Measurements from ENCODE around the gene SKAP1. TPM values are rescaled to one million over a fixed set of nuclear protein-coding genes. Genes with fewer than 3 reads are reported as not detected.
"Not testable (repeated sequence)": the region's sequence is repeated elsewhere in the genome, so short reads cannot be mapped to it uniquely, and the experiment has no call there.

Gene SKAP1
- polyA plus RNA-seq, 3 donors from 2014 or later, result 325 to 458 (median 329) TPM

DNA sequence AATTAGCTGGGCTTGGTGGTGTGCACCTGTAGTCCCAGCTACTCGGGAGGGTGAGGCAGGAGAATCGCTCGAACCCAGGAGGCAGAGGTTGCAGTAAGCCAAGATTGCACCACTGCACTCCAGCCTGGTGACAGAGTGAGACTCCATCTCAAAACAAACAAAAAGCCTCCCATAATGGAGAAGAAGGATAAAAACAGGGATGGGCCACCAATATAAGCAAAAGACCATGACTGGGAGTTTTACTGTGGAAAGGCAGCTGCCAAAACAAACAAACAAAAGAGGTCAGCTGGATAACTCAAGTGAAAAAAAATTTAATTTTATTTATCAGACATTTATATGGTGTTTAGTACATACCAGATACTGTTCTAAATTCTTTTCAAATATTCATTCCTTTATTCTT is 8.0 kb downstream of the SKAP1 start:
- H3K27me3 Mint-ChIP-seq (ENCODE audit: low read depth in 3 of 3); H3K9me3 Mint-ChIP-seq; DNase-seq; H3K36me3 Mint-ChIP-seq: not testable (repeated sequence)
- Mint-ChIP-seq H3K4me1 (peaks cover 80 to 89% of the 10 kb centered on the region in 2 donors), H3K4me3 (peak overlapping the region in 1 of 5 donors; percentile 38), H3K27ac (peak overlapping the region in 5 of 6 donors; percentile 6 to 74 (median 55))

DNA sequence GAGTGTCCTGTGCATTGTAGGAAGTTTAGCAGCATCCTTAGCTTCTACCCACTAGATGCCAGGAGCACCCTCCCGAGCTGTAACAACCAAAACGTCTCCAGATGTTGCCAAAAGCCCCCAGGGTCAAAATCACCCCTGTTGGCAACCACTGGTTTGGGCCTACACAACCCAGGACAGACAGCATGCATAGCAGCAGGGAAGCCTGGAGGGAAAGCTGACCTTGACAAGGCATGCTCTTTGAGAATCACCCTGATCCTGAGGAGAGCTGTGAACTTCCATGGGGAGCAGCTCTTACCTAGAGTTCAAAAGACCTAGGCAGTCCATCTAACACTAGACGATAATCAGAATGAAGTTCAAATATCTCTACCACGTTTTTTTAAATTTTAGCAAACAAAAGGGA is 9.2 kb downstream of the SKAP1 start:
- Mint-ChIP-seq H3K4me3 (peak overlapping the region in 2 of 5 donors; percentile 17 to 18), H3K36me3 (peaks cover 0 to 7% (median 4%) of the 10 kb centered on the region in 3 donors), H3K27me3 (ENCODE audit: low read depth in 3 of 3) (no peaks in the 10 kb centered on the region), H3K27ac (peak overlapping the region in 4 of 6 donors; percentile 27 to 67 (median 50)), H3K4me1 (peaks cover 80 to 89% of the 10 kb centered on the region in 2 donors), H3K9me3 (no peaks in the 10 kb centered on the region)
- no peak for DNase-seq

- peak overlapping the region; percentile 86 to 93 (median 89) for H3K27ac Mint-ChIP-seq
- H3K4me1 Mint-ChIP-seq, result peaks cover 88 to 98% of the 10 kb centered on the region in 2 donors
- peak in 1 of 3 donors; percentile 19 for DNase-seq
- H3K9me3 Mint-ChIP-seq, result no peaks in the 10 kb centered on the region
- H3K36me3 Mint-ChIP-seq, result peaks cover 0 to 7% (median 0%) of the 10 kb centered on the region in 3 donors
- H3K27me3 Mint-ChIP-seq (ENCODE audit: low read depth in 3 of 3), result peaks cover 0 to 2% (median 0%) of the 10 kb centered on the region in 3 donors
- H3K4me3 Mint-ChIP-seq, result peak overlapping the region; percentile 59 to 81 (median 73)
Measured at GRCh38 chr17:48416971-48417370, 13.0 kb downstream of the SKAP1 start.

- H3K27me3 Mint-ChIP-seq (ENCODE audit: low read depth in 3 of 3), result peaks cover 0 to 2% (median 1%) of the 10 kb centered on the region in 3 donors
- H3K9me3 Mint-ChIP-seq, result no peaks in the 10 kb centered on the region
- H3K4me3 Mint-ChIP-seq, result peak overlapping the region; percentile 51 to 80 (median 69)
- peaks cover 7 to 19% (median 13%) of the 10 kb centered on the region in 3 donors for H3K36me3 Mint-ChIP-seq
- peak; percentile 18 to 37 (median 31) for DNase-seq
- peak overlapping the region; percentile 86 to 94 (median 92) for H3K27ac Mint-ChIP-seq
- H3K4me1 Mint-ChIP-seq, result peaks cover 84 to 92% of the 10 kb centered on the region in 2 donors
Measured at GRCh38 chr17:48413613-48414405, 16.2 kb downstream of the SKAP1 start.

DNA sequence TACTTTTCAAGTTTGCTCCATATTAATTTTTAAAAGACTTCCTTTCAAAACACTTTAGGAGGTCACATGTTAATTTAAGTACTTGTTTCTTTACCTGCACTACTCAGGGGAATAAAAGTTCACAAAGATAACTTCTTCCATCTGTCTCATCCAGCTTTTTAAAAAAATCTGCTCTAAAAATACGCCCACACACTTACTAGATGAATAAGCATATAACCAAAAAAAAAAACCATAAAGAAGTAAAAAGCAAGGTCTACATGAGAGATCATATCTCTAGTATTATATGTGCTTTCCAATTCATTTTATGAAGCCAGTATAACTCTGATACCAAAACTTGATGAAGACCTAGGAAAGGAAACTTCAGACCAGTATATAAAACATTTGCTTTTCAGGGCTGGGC is 17.2 kb downstream of the SKAP1 start:
- no peaks in the 10 kb centered on the region for H3K9me3 Mint-ChIP-seq
- no peak for DNase-seq
- peak overlapping the region in 3 of 5 donors; percentile 5 to 68 (median 28) for H3K4me3 Mint-ChIP-seq
- peaks cover 0 to 2% (median 1%) of the 10 kb centered on the region in 3 donors for H3K27me3 Mint-ChIP-seq (ENCODE audit: low read depth in 3 of 3)
- H3K4me1 Mint-ChIP-seq, result peaks cover 78 to 89% of the 10 kb centered on the region in 2 donors
- H3K27ac Mint-ChIP-seq, result peak overlapping the region; percentile 58 to 93 (median 88)
- peaks cover 7 to 21% (median 15%) of the 10 kb centered on the region in 3 donors for H3K36me3 Mint-ChIP-seq

DNA sequence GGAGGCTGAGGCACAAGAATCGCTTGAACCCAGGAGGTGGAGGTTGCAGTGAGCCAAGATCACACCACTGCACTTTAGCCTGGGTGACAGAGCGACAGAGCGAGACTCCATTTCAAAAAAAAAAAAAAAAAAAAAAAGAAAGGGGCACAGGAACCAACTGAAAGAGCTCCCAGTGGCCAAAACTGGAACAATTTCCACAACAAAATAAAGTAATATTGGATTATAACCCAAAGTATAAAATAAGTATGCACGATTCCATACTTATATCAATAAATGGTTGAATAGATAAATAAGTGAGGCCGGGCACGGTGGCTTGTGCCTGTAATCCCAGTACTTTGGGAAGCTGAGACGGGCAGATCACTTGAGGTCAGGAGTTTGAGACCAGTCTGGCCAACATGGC is 19.2 kb downstream of the SKAP1 start:
- peak overlapping the region in 4 of 6 donors; percentile 10 to 74 (median 32) for H3K27ac Mint-ChIP-seq
- H3K4me3 Mint-ChIP-seq; DNase-seq; H3K9me3 Mint-ChIP-seq; H3K27me3 Mint-ChIP-seq (ENCODE audit: low read depth in 3 of 3): not testable (repeated sequence)
- peaks cover 74 to 83% of the 10 kb centered on the region in 2 donors for H3K4me1 Mint-ChIP-seq
- H3K36me3 Mint-ChIP-seq, result peaks cover 7 to 29% (median 15%) of the 10 kb centered on the region in 3 donors

DNA sequence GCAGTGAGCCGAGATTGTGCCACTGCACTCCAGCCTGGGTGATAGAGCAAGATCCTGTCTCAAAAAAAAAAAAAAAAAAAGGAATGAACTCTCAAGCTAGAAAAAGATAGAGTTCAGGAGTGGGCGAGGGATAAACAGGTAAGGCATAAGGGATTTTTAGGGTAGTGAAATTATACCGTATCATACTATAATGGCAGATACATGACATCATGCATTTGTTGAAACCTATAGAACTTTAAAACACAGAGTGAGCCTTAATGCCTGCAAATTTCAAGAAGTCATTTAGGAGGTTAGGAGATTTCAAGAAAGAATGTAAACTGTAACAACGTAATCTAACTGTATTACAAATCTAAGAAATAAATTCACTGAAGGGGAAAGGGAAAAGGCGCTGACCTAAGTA is 20.4 kb downstream of the SKAP1 start:
- H3K36me3 Mint-ChIP-seq, result peaks cover 7 to 32% (median 15%) of the 10 kb centered on the region in 3 donors
- H3K4me3 Mint-ChIP-seq, result no peak overlapping the region
- no peaks in the 10 kb centered on the region for H3K9me3 Mint-ChIP-seq
- DNase-seq, result no peak
- peaks cover 68 to 80% of the 10 kb centered on the region in 2 donors for H3K4me1 Mint-ChIP-seq
- peaks cover 0 to 3% (median 2%) of the 10 kb centered on the region in 3 donors for H3K27me3 Mint-ChIP-seq (ENCODE audit: low read depth in 3 of 3)
- H3K27ac Mint-ChIP-seq, result peak overlapping the region; percentile 52 to 85 (median 68)

GRCh38 chr17:48406936-48407567 is 23.0 kb downstream of the SKAP1 start:
- H3K4me3 Mint-ChIP-seq, result no peak overlapping the region
- peaks cover 0 to 3% (median 0%) of the 10 kb centered on the region in 3 donors for H3K27me3 Mint-ChIP-seq (ENCODE audit: low read depth in 3 of 3)
- H3K9me3 Mint-ChIP-seq, result no peaks in the 10 kb centered on the region
- H3K4me1 Mint-ChIP-seq, result peaks cover 54 to 73% of the 10 kb centered on the region in 2 donors
- H3K27ac Mint-ChIP-seq, result peak overlapping the region; percentile 28 to 86 (median 56)
- peaks cover 14 to 40% (median 23%) of the 10 kb centered on the region in 3 donors for H3K36me3 Mint-ChIP-seq
- DNase-seq, result no peak

- no peak for DNase-seq
- Mint-ChIP-seq H3K27me3 (ENCODE audit: low read depth in 3 of 3) (no peaks in the 10 kb centered on the region), H3K36me3 (peaks cover 9 to 24% (median 11%) of the 10 kb centered on the region in 3 donors), H3K9me3 (no peaks in the 10 kb centered on the region), H3K4me1 (peaks cover 45 to 76% of the 10 kb centered on the region in 2 donors), H3K4me3 (no peak overlapping the region), H3K27ac (peak overlapping the region in 4 of 6 donors; percentile 2 to 79 (median 56))
Measured at GRCh38 chr17:48394821-48395220, 35.2 kb downstream of the SKAP1 start.

- peak overlapping the region in 2 of 6 donors; percentile 41 to 66 for H3K27ac Mint-ChIP-seq
- H3K4me1 Mint-ChIP-seq, result peaks cover 49 to 80% of the 10 kb centered on the region in 2 donors
- H3K36me3 Mint-ChIP-seq, result peaks cover 9 to 24% (median 11%) of the 10 kb centered on the region in 3 donors
- H3K27me3 Mint-ChIP-seq (ENCODE audit: low read depth in 3 of 3), result no peaks in the 10 kb centered on the region
- H3K9me3 Mint-ChIP-seq, result no peaks in the 10 kb centered on the region
- H3K4me3 Mint-ChIP-seq, result no peak overlapping the region
- no peak for DNase-seq
Measured at GRCh38 chr17:48393283-48393682, 36.7 kb downstream of the SKAP1 start.

DNA sequence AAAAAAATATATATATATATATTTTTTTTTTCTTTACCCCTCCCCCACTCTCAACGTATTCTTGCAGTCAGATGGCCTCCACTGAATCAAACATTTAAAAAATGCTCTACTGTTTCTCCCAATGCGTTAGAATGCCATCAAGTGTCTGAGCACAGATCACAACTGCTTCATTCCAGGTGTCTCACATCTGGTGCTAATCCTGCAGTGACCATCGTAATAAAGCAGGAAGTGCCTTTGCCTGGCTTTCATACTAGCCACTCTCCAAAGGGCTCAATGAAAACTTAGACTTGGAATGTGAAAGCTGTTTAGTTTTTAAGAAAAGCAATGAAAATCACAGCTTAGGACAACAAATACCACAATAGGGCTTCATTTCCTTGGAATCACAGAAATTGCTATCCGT is 37.2 kb downstream of the SKAP1 start:
- Mint-ChIP-seq H3K4me3 (no peak overlapping the region), H3K27ac (peak overlapping the region in 3 of 6 donors; percentile 60 to 73 (median 70)), H3K4me1 (peaks cover 49 to 77% of the 10 kb centered on the region in 2 donors), H3K9me3 (no peaks in the 10 kb centered on the region), H3K27me3 (ENCODE audit: low read depth in 3 of 3) (no peaks in the 10 kb centered on the region), H3K36me3 (peaks cover 9 to 24% (median 11%) of the 10 kb centered on the region in 3 donors)
- DNase-seq, result no peak

DNA sequence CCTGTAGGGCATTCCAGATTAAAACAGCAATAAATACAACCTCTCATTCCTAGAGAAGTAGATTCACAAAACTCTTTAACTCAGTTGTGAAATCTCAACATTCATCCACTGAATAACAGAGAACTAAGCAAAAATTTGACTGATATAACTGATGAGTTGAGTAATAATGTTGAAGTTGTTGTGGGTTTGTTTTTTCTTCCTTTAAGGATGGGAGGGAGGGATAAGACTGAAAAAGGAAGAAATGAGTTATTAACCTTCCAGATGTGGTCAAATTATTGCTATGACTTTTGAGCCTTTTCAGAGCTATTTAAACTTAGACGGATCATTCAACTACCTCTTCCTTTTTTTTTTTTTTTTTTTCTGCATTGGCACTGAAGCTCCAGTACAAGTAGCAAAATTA is 38.6 kb downstream of the SKAP1 start:
- no peaks in the 10 kb centered on the region for H3K27me3 Mint-ChIP-seq (ENCODE audit: low read depth in 3 of 3)
- peaks cover 53 to 80% of the 10 kb centered on the region in 2 donors for H3K4me1 Mint-ChIP-seq
- peaks cover 9 to 26% (median 11%) of the 10 kb centered on the region in 3 donors for H3K36me3 Mint-ChIP-seq
- H3K9me3 Mint-ChIP-seq, result no peaks in the 10 kb centered on the region
- DNase-seq, result no peak
- H3K27ac Mint-ChIP-seq, result peak overlapping the region; percentile 53 to 76 (median 56)
- no peak overlapping the region for H3K4me3 Mint-ChIP-seq

DNA sequence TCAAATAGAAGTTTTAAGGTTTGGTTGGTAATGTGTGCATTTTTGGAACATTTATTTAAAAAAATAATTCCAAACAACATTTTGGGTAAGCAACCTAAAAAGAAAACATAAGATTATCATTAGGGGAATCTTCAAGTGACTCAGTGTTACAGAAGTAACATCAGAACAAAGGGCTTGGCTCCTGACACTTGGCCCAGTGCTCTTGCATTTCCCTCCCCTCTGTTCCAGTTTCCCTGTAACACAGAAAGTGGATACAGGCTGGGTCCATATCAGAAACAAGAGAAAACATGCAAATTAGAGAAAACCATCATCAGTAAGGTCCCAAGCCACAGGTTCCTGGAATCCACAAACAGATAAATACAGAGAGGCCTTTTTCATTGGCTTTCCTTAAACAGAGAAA is 40.1 kb downstream of the SKAP1 start:
- Mint-ChIP-seq H3K27me3 (ENCODE audit: low read depth in 3 of 3) (no peaks in the 10 kb centered on the region), H3K27ac (peak overlapping the region in 5 of 6 donors; percentile 24 to 81 (median 75)), H3K4me3 (no peak overlapping the region), H3K9me3 (no peaks in the 10 kb centered on the region), H3K4me1 (peaks cover 59 to 79% of the 10 kb centered on the region in 2 donors), H3K36me3 (peaks cover 5 to 17% (median 7%) of the 10 kb centered on the region in 3 donors)
- no peak for DNase-seq
